GM18870 (cell line): ENCODE data around the gene KMO.

Experiments
- ATAC-seq: cut with Tn5 transposase; IDR thresholded peaks from one replicate; pipeline ENCODE4 v1.9.1; 2021; ENCODE audit warnings: moderate library complexity; ENCODE audit not compliant: unreplicated experiment

KMO gene

GRCh38 chr1:241536304-241536703, 4.1 kb downstream of the KMO start:
- no peak for ATAC-seq

- ATAC-seq, result no peak
Measured at GRCh38 chr1:241536969-241537368, 4.8 kb downstream of the KMO start.

GRCh38 chr1:241542199-241542907, 10.2 kb downstream of the KMO start:
- no peak for ATAC-seq

GRCh38 chr1:241548008-241548407, 15.8 kb downstream of the KMO start:
- no peak for ATAC-seq

GRCh38 chr1:241550318-241550717, 18.1 kb downstream of the KMO start:
- ATAC-seq, result no peak

- peak; percentile 79 for ATAC-seq
Measured at GRCh38 chr1:241551759-241552638, 19.8 kb downstream of the KMO start.

- no peak for ATAC-seq
Measured at GRCh38 chr1:241553886-241554592, 21.9 kb downstream of the KMO start.

GRCh38 chr1:241555526-241555925, 23.3 kb downstream of the KMO start:
- ATAC-seq, result no peak

GRCh38 chr1:241557031-241557430, 24.9 kb downstream of the KMO start:
- no peak for ATAC-seq

GRCh38 chr1:241557551-241558193, 25.5 kb downstream of the KMO start:
- ATAC-seq, result no peak

- ATAC-seq, result no peak
Measured at GRCh38 chr1:241560146-241560848, 28.1 kb downstream of the KMO start.

GRCh38 chr1:241560849-241561187, 28.6 kb downstream of the KMO start:
- no peak for ATAC-seq

- ATAC-seq, result no peak
Measured at GRCh38 chr1:241569848-241570247, 37.7 kb downstream of the KMO start.

GRCh38 chr1:241574154-241574553, 42.0 kb downstream of the KMO start:
- no peak for ATAC-seq

- no peak for ATAC-seq
Measured at GRCh38 chr1:241579434-241579833, 47.3 kb downstream of the KMO start.

GRCh38 chr1:241582921-241583321, 50.7 kb downstream of the KMO start:
- ATAC-seq, result no peak

- ATAC-seq, result no peak
Measured at GRCh38 chr1:241586905-241587512, 54.8 kb downstream of the KMO start.

GRCh38 chr1:241589521-241589920, 57.3 kb downstream of the KMO start:
- ATAC-seq, result no peak

GRCh38 chr1:241590719-241591118, 58.5 kb downstream of the KMO start:
- ATAC-seq, result no peak

GRCh38 chr1:241591317-241591716, 59.1 kb downstream of the KMO start:
- no peak for ATAC-seq
